GM18861 (cell line): ENCODE data around the gene ARHGEF7.
A peak's percentile ranks its signal among the peaks of the same experiment; 100 is the strongest.
"Not testable (repeated sequence)": the region's sequence is repeated elsewhere in the genome, so short reads cannot be mapped to it uniquely, and the experiment has no call there.

Experiments
- ATAC-seq: cut with Tn5 transposase; IDR thresholded peaks from one replicate; pipeline ENCODE4 v1.9.1; 2021; ENCODE audit not compliant: unreplicated experiment

ARHGEF7 gene

DNA sequence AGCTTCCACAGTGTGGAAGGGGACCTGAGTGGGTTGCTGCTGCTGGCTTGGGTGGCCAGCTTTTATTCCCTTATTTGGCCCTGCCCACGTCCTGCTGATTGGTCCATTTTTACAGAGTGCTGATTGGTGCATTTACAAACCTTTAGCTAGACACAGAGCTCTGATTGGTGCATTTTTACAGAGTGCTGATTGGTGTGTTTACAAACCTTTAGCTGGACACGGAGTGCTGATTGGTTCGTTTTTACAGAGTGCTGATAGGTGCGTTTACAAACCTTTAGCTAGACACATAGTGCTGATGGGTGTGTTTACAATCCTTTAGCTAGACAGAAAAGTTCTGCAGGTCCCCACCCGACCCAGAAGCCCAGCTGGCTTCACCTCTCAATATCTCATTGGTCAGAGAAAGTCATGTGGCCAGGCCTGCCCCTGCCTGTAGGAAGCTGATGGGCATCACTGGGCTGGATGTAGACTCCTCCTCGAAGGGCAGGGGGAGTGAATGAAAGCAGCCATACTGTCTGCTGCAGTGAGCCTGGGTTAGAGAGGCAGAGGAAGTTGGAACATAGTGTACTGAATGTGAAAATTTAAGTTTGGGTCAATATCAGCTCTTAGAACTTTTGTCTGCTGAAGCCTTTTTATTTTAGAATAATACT is 83.7 kb downstream of the ARHGEF7 start:
- ATAC-seq = not testable (repeated sequence)

DNA sequence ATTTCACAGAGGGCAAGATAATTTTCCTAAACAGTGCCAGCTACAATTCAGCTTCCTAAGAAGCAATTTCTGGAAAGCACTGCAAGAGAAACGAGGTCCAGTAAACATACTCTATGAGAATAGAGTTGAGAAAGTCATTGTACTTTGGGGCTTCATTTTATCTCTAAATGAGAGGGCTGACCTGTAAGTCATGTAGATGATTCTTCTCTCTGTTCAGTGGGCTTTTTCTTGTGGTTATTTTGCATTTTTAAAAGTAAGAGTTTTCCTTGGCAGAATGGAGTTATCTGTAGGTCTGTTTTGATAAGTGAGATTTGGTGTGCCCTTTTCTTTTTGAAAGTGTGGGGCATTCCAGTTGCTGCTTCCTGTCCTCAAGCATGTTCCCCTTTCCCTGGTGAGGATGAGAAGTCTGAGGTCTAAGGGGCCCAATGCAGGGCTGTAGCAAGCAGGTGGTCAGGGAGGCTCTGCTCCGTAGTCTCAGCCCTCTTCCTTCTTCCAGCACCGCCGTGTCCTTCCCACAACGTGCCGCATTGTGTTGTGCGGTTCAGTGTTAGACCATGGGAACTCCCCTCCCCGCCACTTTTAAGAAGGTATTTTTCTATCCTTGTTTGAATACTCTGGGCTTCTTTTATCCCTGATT is 86.3 kb downstream of the ARHGEF7 start:
- ATAC-seq = no peak

DNA sequence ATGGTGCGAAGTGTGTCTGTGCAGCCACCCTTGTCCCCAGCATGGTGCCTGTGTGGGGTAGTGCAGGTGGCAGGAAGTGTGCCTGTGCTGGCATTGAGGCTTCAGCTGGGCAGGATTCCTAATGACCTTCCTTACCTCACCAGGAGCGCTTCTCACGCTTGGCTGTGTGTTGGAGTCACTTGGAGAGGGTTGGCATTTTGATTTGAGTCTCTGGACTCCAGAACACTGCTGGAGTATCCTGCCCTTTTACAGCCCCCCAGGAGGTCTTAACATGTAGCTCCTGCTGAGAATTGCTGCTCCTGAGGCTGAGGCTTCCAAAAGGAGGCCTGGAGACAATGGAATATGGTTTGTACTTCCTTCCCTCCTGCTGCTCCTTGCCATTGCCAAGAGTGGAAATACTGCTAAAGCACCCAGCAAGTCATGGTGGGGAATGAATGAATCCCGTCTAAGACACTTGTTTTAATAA is 87.1 kb downstream of the ARHGEF7 start:
- no peak for ATAC-seq

DNA sequence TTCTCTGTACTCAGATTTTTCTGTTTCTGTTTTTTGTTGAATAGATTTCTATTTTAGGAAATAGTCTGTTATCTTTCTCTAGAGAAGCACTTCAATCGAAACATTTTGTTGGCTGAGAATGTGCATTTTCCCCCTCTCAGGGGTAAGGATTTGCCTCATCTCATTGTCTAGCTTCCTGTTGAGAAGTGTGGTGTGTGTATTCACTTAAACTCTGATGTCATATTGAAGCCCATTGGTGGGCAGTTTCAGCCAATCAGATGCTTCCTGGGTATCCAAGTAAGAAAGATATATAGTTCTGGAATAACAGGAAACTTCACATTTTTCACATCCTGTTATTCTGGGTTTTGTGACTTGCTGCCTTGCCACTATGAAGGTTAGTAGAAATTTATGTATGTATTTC is 87.6 kb downstream of the ARHGEF7 start:
- ATAC-seq = peak; percentile 81

DNA sequence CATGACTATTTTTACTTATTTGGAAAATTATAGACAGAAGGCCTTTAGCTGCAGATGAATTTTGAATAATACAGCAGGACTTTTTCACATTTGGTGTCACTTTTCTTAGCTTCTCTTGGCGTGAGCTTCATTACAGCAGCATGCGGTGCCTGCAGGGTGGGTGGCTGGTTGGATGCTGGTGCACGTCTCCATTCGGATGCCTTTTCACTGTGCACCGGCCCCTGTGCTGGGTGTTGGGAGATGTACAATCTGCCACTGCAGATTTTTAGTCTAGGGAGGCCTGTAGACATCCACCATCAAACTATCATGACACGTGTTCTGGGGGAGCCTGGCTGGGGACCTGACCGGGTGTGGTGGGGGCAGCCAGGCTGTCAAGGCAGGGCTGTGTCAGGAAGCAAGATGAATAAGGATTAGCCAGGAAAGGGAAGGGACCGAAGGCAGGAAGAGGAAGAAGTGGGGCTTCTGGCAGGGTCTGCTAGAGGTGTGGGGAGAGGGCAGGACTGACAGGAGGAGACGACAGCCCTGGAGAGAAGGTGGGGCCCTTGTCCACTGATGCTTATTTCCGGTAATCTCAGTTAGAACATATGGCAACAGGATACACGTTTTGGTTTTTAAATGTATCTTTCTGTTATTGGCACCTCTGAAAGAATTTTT is 88.8 kb downstream of the ARHGEF7 start:
- ATAC-seq = no peak

DNA sequence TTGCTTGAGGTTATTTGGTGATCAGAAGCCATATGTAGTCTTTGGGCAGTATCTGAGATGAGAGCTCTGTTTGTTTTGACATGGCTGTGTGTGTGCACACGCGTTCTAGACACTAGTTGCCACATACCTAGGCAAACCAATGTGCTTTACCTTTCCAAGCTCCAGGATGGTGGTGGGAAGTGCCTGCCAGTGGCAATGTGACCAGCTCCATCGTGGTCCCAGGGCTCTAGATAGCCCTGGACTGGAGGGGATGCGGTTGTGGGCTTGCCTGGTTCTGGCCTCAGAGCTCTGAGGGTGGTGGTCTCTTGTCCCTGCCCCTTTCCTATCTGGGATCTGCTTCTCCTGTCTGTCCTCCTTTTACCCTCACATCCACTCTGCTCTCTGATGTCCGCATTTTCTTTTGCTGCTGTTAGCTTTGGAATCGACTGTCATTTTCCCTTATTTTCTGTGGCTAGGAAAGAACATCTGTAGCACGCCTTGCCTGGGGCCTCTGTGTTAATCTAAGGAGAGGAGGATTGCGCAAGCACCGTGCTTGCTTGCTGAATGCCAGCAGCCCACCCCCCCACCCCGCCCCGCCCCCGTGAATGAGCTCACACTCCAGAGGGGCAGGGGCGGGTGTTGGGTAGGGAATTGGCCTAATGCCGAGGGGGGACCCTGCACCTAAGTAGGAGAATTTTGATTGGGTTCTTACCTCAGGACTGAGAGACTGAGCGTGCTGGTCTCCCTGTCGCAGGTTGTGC is 89.5 kb downstream of the ARHGEF7 start:
- ATAC-seq = no peak

DNA sequence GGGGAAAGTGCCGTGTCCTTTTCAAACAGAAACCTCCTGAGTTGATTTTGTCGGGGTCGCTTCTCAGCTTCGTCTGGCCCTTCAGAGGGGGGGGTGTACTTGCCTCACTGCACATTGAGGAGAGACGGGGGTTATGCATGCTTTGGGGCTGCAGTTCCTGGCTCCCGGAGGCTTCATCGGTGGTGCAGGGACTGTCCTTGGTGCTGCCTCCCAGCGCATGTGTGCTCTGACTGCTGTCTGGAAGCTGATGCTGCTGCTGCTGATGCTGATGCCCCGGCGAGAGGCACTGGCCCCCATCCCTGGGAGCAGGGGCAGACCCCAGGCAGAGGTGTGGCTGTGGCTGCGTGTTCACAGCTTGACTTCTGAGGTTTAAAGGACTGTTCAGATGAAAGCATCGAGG is 91.0 kb downstream of the ARHGEF7 start:
- ATAC-seq = no peak

DNA sequence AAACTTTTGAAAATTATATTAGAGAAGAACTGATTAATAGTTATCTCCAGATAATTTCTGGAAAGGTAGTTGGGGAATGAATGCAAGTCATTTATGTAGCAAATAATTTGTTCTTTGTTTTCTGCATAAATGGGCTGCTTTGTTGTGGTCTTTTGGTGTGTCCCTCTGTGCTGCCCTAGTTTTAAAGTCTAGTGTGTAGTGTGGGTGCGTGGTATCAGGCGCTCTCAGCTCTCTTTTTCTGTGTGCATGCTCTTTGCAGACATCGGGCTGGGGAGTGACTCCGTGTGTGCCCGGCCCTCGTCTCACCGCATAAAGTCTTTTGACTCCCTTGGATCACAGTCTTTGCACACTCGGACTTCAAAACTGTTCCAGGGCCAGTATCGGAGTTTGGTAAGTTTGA is 94.5 kb downstream of the ARHGEF7 start:
- no peak for ATAC-seq

DNA sequence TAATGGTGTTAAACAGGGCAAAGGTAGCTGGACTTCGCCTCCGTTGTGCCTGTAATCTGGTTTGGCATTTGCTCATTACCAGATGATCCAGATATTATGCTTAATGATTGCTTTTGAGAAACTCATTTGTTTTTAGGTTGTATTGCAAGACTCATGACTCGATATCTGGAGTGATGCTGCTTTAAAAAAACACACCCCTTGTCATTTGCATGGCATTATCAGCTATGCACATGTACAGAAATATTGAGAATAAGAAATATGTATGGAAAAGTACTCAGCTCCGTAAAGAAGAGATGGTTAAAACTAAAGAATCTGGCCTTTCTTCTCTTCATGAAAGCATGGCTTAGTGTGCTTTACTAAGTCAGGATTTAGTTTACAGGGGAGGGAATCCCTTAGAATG is 95.0 kb downstream of the ARHGEF7 start:
- ATAC-seq = no peak

DNA sequence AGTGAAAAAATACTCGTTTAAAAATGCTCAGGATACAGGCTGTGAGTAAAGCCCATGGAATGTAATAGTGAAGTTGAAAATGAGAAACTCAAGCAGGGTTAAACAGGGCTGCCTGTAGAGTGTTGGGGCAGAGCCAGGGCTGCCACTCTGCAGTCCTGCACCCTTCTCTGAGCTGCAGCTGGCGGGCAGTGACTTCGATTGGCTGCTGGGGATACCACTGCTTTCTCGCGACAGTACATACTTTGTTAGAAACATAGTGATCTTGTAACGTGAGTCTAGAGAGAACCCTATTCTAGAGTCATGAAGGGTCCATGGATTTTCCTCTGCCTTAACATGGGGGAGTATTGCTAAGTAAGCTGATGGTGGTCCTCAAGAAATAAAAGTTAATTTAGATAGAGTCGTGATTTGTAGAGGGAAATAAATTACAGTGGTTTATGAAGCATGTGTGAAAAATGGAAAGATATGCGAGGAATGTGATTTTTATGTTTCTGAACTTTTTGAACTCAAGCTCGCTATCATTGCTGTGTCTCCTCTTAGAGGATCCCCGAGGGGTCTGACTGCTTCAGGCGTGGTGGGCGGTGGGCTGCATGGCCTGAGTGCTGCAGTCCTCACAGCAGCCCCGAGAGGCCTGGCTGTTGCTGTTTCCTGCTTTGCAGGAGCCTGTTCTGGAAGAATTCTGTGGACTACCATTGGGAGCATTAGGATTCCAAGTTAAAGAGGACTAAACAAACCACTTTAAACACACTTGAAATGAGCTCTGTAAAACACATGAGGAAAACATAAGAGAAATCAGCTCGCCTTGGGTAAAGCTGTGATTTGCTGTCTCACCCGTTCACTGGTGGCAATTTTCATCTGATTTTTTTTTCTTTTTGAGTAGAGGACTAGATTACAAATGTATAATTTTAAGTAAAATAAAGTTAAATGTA is 95.7 kb downstream of the ARHGEF7 start:
- ATAC-seq = no peak

DNA sequence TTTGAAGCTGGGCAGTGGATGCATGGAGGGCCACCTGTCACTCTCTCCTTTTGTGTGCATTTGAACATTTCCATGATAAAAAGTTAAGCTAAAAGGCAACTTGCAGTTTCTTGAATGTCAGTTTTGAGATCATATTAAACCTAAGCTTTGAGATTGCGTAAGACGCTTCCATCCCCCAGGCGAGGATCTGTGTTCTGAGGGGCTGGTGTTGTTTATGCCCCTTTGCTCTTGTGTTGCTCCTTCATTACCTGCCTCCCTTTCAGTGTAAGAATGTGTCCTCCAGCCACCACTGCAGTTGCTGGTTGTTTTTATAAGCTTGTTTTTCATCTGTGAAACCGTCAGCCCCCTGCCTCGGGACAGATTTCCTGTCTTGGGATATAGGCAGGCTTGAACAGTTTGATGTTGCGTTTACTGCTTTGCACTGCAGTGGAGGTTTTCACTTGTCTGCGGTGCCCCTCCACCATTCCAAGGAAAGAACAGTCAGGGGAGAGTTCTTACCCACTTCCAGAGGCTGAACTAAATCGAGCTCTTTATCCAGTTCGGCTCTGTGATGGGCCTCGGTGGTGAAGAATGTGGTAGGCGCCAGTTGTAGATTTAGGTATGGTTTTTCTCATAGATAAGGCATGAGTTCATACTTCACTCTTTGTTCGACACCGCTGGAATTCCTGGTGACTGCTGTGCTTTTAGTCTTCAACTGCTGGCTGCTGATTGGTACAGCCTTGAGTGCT is 96.8 kb downstream of the ARHGEF7 start:
- ATAC-seq = no peak

DNA sequence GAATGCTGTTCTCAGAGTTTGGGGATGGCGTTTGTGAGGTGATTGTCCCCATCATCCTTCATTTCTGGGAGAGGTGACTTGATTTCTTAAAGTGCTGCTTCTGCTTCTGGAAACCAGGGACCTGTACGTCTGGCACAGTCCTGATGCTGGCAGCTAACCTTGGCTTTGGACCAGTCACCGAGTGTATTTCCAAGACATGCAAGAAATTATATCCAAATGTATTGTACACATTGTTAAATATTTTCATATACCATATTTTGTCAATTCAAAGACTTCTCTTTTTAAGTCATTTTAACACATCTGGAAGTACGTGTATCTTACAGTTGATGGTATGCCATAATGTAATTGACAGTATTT is 97.4 kb downstream of the ARHGEF7 start:
- ATAC-seq = no peak

DNA sequence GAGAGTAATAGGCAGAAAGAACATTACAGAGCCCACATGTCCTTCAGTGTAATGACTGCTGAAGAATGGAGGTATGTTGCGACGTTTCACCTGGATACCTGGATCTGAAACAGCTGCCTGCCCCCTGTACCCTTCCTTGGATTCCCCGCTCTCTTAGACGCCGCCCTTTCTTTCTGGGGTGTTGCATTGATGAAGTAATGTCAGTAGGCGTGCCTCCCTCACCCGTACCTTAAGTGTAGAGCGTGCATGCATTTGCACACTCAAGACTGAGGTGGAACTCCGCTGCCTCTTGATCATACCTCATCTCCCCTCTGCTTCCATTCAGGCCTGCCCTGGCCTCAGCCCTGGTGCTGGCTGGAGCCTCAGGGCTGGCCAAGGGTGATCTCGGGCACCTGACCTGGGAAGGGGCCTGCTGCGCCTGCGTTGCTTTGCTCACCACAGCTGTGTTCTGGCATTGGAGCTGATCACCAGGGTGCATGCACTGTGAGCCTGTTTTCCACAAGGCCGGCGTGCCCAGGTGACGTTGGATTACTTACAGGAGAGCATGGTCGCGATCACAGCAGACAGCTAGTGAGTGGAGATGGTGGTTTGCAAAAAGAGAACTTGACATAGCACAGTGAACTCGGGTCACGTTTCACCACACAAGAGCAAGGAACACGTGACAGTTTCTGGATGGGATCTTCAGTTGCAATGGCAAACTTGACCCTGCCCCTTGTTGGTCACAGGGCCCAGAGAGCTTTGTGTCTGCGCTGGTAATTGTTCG is 99.0 kb downstream of the ARHGEF7 start:
- no peak for ATAC-seq

DNA sequence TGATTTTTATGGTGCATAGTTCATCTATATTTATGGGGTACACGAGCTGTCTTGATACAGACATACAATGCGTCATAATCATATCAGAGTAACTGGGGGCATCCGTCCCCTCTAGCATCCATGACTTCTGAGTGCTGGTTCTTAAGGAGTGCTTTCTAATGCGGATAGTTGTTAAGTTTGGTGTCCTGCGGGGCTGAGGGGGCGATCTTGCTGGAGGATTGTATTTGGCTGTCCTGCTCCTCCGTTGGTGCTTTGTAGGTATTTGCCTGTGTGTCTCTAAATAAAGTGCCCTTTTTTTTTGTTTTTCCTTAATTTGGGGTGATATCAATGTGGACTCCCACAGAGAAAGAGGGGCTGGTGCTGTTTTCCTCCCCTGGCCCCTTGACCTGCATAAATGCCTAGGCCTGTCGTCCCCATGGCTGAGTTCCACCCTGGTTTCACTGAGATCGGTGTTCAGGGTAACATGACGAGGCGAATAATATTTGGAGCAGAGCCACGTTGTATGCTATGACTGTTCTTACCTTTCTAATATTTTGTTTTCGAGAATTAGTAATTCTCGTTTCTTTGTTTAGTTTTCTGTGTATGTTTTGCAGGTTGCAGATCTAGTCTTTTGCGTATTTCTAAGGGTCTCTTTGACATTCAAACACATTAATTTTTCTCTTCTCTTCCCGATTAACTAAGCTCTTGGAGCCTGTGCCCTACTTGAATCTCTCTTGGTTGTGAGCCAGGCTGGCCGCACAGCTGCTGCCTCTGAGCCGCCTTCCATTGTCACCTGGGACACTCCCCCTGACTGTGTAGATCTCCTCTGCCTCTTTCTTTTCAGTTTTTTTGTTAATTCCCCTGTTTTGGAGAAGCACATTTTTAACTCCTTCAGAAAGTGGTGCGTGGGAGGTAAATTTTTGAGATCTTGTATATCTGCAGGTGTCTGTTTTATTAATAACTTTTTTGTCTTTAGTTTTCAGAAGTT is 100.3 kb downstream of the ARHGEF7 start:
- no peak for ATAC-seq

DNA sequence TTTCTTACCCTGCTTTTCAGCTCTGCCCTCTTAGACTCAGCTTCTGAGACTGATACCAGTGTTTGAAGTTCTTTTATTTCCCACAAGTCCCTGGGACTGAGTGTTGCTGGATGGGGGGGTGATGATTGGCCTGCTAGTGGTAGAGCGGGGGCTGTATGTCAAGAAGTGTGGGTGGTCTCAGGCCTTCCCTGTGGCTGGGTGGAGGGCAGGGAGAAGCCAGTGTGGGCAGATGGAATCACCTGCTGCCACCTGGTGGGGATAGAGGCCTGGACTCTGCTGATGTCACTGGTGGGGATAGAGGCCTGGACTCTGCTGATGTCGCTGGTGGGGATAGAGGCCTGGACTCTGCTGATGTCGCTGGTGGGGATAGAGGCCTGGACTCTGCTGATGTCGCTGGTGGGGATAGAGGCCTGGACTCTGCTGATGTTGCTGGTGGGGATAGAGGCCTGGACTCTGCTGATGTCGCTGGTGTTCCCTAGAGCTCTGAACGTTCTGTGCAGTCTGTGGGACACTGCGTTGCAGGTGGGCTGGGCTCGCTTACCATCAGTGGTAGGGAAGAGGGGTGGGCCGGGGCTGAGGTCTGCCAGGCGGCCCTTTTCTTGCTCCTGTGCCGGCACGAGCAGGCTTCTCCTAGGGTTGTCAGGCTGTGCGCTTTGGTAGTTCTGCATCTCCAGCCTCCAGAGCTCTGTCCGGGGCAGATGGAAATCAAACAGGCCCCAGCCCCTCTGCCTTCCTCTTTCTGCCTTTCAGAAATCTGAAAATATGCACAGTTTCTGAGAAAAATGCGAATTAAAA is 101.3 kb downstream of the ARHGEF7 start:
- ATAC-seq = no peak

DNA sequence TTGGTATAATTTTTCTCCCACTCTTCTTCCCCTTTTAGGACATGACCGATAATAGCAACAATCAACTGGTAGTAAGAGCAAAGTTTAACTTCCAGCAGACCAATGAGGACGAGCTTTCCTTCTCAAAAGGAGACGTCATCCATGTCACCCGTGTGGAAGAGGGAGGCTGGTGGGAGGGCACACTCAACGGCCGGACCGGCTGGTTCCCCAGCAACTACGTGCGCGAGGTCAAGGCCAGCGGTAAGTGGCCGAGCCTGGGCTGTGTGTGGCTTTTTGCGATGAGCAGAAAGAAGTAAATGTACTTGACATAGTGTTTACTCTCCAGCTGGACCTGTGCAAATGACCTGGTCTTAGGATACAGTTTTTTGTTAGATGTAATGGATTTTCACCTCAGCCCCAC is 102.5 kb downstream of the ARHGEF7 start:
- no peak for ATAC-seq

DNA sequence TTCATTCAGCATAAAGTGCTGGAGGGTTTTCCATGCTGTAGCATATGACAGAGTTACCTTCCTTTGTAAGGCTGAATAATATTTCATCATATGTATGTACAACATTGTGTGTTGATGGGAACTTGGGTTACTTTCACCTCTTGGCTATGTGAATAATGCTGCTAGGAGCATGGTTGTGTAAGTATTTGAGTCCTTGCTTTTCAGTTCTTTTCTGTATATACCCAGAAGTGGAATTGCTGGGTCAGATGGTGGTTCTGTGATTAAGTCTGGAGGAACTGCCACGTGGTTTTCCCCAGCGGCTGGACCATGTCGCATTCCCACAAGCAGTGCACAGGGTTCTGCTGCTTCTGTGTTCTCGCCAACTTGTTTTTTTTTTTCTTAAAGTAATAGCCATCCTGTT is 104.2 kb downstream of the ARHGEF7 start:
- ATAC-seq = no peak
